Liver (tissue), 3 donors: Measurements from ENCODE around the gene FBXW4.

Experiments
- FOXA1 ChIP-seq: IDR thresholded peaks from 2 replicates; pipeline ENCODE4 v1.6.1; 2016; ENCODE audit warnings: antibody characterized with exemption
- JUND ChIP-seq, 2 donors: IDR thresholded peaks; 2 replicates each; pipeline ENCODE4 v1.6.1; 2016; ENCODE audit warnings: antibody characterized with exemption in 2 of 2
- RAD21 ChIP-seq, 2 donors: IDR thresholded peaks; 2 replicates each; pipeline ENCODE4 v1.6.1; 2016; ENCODE audit warnings: antibody characterized with exemption in 2 of 2, mild to moderate bottlenecking in 2 of 2
- RXRA ChIP-seq, 2 donors: IDR thresholded peaks; 2 replicates each; pipeline ENCODE4 v1.6.1; 2017 to 2018; ENCODE audit warnings: antibody characterized with exemption in 2 of 2, mild to moderate bottlenecking in 1 of 2
- SP1 ChIP-seq: IDR thresholded peaks from 2 replicates; pipeline ENCODE4 v1.6.1; 2018; ENCODE audit warnings: antibody characterized with exemption, mild to moderate bottlenecking
- TF ChIP-seq, protein P1 (sequence below): IDR thresholded peaks from 2 replicates; pipeline ENCODE4 v1.6.1; 2016; ENCODE audit warnings: antibody characterized with exemption
- TF ChIP-seq, protein P2 (sequence below): fragments of 150-350 bp; IDR thresholded peaks from 2 replicates; pipeline ENCODE4 v1.5.1; 2017; ENCODE audit warnings: improper control_type of control experiment, low read depth, low read length; ENCODE audit not compliant: missing input control
- TF ChIP-seq, protein P3 (sequence below): IDR thresholded peaks from 2 replicates; pipeline ENCODE4 v1.6.1; 2016; ENCODE audit warnings: antibody characterized with exemption, mild to moderate bottlenecking
- TF ChIP-seq, protein P4 (sequence below): IDR thresholded peaks from 2 replicates; pipeline ENCODE4 v1.6.1; 2016; ENCODE audit warnings: antibody characterized with exemption
- TF ChIP-seq, protein P5 (sequence below): IDR thresholded peaks from 2 replicates; pipeline ENCODE4 v1.6.1; 2016; ENCODE audit warnings: antibody characterized with exemption
- donor health status: healthy.
- donor health status: healthy.

DNA sequence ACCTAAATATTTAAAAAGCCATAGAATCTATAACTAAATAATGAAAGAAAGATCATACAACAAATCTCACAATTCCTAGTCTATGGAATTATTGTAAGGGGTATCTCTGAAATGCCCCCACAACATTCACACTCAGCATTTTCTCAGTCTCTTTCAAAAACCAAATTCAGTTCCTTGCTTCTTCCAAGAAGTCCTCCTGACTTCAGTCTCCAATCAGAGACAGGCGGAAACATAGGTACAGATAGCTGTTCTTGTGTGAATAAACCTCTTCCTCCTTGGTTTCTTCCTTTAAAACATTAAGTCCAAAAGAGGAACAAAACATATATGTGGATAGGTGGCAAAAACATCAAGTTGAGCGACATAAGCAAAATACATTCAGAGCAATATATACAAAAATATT is 13.9 kb upstream of the FBXW4 start:
- TF ChIP-seq, protein P1, sequence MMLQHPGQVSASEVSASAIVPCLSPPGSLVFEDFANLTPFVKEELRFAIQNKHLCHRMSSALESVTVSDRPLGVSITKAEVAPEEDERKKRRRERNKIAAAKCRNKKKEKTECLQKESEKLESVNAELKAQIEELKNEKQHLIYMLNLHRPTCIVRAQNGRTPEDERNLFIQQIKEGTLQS = no peak
- TF ChIP-seq FOXA1 (no peak), RXRA (IDR thresholded peaks at IDR 0.05) (no peak), RAD21 (IDR thresholded peaks at IDR 0.05) (no peak), SP1 (no peak), JUND (IDR thresholded peaks at IDR 0.05) (no peak)
- TF ChIP-seq, protein P2, sequence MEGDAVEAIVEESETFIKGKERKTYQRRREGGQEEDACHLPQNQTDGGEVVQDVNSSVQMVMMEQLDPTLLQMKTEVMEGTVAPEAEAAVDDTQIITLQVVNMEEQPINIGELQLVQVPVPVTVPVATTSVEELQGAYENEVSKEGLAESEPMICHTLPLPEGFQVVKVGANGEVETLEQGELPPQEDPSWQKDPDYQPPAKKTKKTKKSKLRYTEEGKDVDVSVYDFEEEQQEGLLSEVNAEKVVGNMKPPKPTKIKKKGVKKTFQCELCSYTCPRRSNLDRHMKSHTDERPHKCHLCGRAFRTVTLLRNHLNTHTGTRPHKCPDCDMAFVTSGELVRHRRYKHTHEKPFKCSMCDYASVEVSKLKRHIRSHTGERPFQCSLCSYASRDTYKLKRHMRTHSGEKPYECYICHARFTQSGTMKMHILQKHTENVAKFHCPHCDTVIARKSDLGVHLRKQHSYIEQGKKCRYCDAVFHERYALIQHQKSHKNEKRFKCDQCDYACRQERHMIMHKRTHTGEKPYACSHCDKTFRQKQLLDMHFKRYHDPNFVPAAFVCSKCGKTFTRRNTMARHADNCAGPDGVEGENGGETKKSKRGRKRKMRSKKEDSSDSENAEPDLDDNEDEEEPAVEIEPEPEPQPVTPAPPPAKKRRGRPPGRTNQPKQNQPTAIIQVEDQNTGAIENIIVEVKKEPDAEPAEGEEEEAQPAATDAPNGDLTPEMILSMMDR = no peak
- TF ChIP-seq, protein P3, sequence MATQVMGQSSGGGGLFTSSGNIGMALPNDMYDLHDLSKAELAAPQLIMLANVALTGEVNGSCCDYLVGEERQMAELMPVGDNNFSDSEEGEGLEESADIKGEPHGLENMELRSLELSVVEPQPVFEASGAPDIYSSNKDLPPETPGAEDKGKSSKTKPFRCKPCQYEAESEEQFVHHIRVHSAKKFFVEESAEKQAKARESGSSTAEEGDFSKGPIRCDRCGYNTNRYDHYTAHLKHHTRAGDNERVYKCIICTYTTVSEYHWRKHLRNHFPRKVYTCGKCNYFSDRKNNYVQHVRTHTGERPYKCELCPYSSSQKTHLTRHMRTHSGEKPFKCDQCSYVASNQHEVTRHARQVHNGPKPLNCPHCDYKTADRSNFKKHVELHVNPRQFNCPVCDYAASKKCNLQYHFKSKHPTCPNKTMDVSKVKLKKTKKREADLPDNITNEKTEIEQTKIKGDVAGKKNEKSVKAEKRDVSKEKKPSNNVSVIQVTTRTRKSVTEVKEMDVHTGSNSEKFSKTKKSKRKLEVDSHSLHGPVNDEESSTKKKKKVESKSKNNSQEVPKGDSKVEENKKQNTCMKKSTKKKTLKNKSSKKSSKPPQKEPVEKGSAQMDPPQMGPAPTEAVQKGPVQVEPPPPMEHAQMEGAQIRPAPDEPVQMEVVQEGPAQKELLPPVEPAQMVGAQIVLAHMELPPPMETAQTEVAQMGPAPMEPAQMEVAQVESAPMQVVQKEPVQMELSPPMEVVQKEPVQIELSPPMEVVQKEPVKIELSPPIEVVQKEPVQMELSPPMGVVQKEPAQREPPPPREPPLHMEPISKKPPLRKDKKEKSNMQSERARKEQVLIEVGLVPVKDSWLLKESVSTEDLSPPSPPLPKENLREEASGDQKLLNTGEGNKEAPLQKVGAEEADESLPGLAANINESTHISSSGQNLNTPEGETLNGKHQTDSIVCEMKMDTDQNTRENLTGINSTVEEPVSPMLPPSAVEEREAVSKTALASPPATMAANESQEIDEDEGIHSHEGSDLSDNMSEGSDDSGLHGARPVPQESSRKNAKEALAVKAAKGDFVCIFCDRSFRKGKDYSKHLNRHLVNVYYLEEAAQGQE = no peak
- TF ChIP-seq, protein P4, sequence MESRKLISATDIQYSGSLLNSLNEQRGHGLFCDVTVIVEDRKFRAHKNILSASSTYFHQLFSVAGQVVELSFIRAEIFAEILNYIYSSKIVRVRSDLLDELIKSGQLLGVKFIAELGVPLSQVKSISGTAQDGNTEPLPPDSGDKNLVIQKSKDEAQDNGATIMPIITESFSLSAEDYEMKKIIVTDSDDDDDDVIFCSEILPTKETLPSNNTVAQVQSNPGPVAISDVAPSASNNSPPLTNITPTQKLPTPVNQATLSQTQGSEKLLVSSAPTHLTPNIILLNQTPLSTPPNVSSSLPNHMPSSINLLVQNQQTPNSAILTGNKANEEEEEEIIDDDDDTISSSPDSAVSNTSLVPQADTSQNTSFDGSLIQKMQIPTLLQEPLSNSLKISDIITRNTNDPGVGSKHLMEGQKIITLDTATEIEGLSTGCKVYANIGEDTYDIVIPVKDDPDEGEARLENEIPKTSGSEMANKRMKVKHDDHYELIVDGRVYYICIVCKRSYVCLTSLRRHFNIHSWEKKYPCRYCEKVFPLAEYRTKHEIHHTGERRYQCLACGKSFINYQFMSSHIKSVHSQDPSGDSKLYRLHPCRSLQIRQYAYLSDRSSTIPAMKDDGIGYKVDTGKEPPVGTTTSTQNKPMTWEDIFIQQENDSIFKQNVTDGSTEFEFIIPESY = no peak
- TF ChIP-seq, protein P5, sequence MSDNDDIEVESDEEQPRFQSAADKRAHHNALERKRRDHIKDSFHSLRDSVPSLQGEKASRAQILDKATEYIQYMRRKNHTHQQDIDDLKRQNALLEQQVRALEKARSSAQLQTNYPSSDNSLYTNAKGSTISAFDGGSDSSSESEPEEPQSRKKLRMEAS = no peak
